Right cardiac atrium (tissue), 5 donors: Measurements from ENCODE around the gene CHST6. TPM values are rescaled to one million over a fixed set of nuclear protein-coding genes. Genes with fewer than 3 reads are reported as not detected.

Experiments
- ATAC-seq, 2 donors: fragments of 200-7000 bp; cut with Tn5 transposase; one replicate each; pipeline versions ENCODE4 v1.8.0 to v1.9.1; 2020; ENCODE audit warnings: moderate library complexity in 2 of 2, mild to moderate bottlenecking in 1 of 2
- DNase-seq, 3 donors: peaks; one replicate each; pipeline ENCODE4 v3.0.0-alpha.2; 2020
- H3K27ac ChIP-seq: one replicate; pipeline ENCODE4 v1.5.1; 2013; ENCODE audit warnings: mild to moderate bottlenecking, low read length, control low read depth, moderate library complexity
- H3K27me3 ChIP-seq: one replicate; pipeline ENCODE4 v1.6.1; 2013; ENCODE audit not compliant: control insufficient read depth, insufficient read depth
- H3K4me1 ChIP-seq: one replicate; pipeline ENCODE4 v1.6.1; 2013; ENCODE audit warnings: low read length; ENCODE audit not compliant: control insufficient read depth, insufficient read depth
- H3K4me3 ChIP-seq: one replicate; pipeline ENCODE4 v1.5.1; 2013; ENCODE audit warnings: low read length, control low read depth
- H3K9me3 ChIP-seq: one replicate; pipeline ENCODE4 v1.6.1; 2013; ENCODE audit warnings: low read length; ENCODE audit not compliant: control insufficient read depth
- WGBS: extraction: QIAGEN DNeasy Blood & Tissue Kit; methylation state at CpG from one replicate; pipeline ENCODE4 v1.1.7; 2013; 5-methylcytosine and 5-hydroxymethylcytosine counted together
- intact Hi-C, 4 donors: fragments of 100-400 bp; cut with DNase I; formaldehyde crosslinking; loops; one replicate each; pipeline versions ENCODE4 v1.11.0 to v1.14.0; 2022 to 2023
- polyA plus RNA-seq: library from polyadenylated mRNA; stranded (reverse); fragments of 200-250 nt; gene quantifications from one replicate; pipeline ENCODE4 v1.2.3, GENCODE V29; 2013
- total RNA-seq, 4 donors: library from RNA; stranded (reverse); fragmentation: NEBNext Ultra II Directional; extraction: Animal tissue kit (Norgen Biotek cat#: 25700); gene quantifications; one replicate each; pipeline ENCODE4 v1.2.1, GENCODE V29; 2021
- donor health status: healthy with polysubstance abuse.
- donor health status: DM: no; HTN: yes; CAD: no.
- donor health status: DM: no; HTN: no; CAD: no.
- donor health status: DM: no; HTN: yes; CAD: no; lungs with severe emphysema.
- donor health status: DM: yes; HTN: yes; CAD: no.

Gene CHST6
- total and polyA plus RNA-seq, 5 donors, result 1.9 to 9.9 (median 3.6) TPM

DNA sequence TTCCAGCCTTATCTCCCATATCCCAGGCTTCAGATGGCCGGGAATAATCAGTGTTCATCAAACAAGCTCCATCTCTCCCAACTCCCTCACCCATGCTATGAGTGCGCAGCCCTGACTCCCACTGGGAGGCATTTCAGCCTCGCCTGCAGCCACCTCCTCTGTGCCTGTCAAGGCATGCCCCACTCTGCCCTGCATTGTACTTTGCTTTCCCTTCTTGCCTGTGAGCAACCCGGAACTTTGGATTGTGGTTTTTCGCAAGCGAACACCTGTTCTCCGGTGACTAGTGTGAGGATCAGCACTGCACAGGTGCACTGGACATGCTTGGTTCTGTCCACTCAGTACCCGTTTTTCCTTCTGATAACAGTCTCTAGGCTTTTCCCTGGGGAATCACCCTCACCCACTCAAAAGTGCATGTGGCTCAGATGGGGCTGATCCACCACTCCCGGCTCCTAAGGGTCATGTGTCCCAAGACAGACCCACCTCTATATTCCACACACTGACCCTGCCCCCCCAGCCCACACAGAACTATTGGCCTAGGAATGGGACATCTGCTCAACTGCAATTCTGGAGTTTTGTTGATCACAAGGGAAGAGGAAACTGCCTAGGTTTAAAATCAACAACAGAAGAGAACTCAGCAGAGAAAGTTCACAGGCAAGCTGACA, 9.1 kb downstream of the CHST6 start:
- DNase-seq (no peak), ATAC-seq (no peak)
- intact Hi-C loops, result loop anchor here in 2 of 4 donors (10.0 kb wide), 2 partner anchors 49 to 109 kb away; partner anchors contain the start of gene CHST5 (in 1 of the 2)
- WGBS, result 78% methylated on average over 9 of the region's 9 CpGs
- Histone ChIP-seq H3K9me3 (no peaks in the 10 kb centered on the region), H3K4me3 (no peak overlapping the region), H3K27ac (no peak overlapping the region), H3K27me3 (no peaks in the 10 kb centered on the region), H3K4me1 (no peaks in the 10 kb centered on the region)

DNA sequence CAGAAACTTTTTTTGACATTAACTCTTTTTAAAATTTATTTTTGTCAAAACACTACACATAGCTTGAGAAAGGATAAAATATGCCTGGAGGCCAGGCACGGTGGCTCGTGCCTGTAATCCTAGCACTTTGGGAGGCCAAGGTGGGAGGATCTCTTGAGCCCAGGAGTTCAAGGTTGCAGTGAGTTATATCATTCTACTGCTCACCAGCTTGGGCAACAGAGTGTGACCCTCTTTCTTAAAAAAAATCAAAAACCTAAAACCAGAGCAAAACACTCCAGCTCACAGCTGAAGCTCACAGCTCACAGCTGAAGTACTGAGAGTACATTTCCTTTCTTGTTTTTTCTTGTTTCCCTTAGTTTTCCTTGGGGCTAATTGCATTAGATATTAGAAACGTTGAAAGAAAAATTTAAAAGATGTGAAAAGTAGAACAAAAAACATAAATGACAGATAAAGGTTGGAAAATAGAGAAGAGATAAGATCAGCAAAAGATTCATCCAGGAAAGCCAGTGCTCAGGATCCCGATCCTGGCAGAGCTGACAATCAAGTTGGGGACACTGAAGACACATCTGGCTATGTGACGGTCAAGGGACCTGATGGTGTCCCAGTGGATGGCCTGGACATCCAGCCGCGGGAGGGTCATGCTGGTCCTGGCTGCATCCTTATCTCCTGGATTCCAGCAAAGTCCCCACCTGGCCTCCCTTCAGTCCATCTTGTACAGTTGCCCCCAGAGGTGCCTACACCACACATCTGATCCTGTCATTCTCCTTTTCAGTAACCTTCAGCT, 9.8 kb downstream of the CHST6 start:
- H3K4me3 ChIP-seq, result no peak overlapping the region
- intact Hi-C loops, result loop anchor here in 2 of 4 donors (10.0 kb wide), 2 partner anchors 49 to 109 kb away; partner anchors contain the start of gene CHST5 (in 1 of the 2)
- DNase-seq (no peak), ATAC-seq (no peak)
- no peak overlapping the region for H3K27ac ChIP-seq
- H3K9me3 ChIP-seq, result no peaks in the 10 kb centered on the region
- H3K4me1 ChIP-seq, result no peaks in the 10 kb centered on the region
- H3K27me3 ChIP-seq, result no peaks in the 10 kb centered on the region
- WGBS, result 83% methylated on average over 7 of the region's 7 CpGs

DNA sequence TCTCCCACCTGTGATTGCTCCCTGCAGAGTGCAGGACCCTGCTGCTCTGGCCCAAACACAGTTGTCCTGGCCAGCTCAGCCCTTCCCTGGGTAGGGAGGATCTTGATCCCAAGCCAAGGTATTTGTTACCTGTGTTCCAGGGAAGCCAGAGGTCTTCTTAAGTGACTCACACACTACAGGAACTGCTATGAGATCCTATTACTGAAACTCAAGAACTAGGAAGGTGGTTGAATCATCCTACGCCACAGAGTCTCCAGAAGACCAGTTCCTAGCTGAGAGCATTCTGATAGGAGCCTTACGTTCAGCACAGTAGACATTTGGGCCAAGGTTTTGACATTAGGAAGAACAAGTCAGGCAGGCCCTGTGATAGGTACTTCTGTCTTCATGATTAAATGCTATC, 12.0 kb downstream of the CHST6 start:
- Histone ChIP-seq H3K27me3 (no peaks in the 10 kb centered on the region), H3K9me3 (no peaks in the 10 kb centered on the region), H3K4me3 (no peak overlapping the region), H3K27ac (no peak overlapping the region), H3K4me1 (no peaks in the 10 kb centered on the region)
- ATAC-seq (no peak), DNase-seq (no peak)
- intact Hi-C loops, result loop anchor here in 2 of 4 donors (10.0 kb wide), 2 partner anchors 52 to 112 kb away; partner anchors contain the start of gene CHST5 (in 1 of the 2)
- WGBS, result 91% methylated on average over 2 of the region's 2 CpGs

DNA sequence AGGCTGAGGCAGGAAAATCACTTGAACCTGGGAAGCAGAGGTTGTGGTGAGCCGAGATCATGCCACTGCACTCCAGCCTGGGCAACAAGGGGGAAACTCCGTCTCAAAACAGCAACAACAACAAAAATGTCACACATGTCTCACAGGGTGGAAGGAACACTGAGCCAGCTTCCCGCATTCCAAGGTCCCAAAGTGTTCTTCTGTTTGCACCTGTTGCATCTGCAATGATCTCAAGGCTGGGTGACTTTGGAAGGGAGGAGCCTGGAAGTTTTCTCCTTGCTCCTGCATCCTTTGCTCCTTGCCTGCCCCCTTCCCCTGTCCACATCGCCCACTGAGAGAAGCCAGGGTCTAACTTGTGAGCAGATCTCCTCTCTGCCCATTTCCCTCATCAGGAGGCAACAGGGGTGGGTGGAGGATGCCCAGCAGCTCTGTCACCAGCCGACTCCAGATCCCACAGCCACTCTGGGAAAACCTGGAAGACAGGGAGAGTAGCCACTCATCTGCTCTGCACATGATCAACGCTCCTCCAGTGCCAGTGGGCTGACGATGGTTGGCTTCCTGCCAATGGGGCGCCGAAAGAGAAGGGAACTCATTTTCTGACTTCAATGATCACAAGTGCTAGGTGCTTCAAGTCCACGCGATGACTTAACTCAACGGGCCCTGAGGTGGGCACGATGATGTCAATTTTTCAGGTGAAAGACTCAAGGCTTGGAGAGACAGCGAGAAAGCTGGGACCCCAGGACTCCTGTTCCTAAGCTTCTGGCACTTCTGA, 12.6 kb downstream of the CHST6 start:
- intact Hi-C loops, result loop anchor here in 2 of 4 donors (10.0 kb wide), 2 partner anchors 52 to 112 kb away; partner anchors contain the start of gene CHST5 (in 1 of the 2)
- no peak overlapping the region for H3K27ac ChIP-seq
- no peaks in the 10 kb centered on the region for H3K9me3 ChIP-seq
- no peaks in the 10 kb centered on the region for H3K27me3 ChIP-seq
- no peaks in the 10 kb centered on the region for H3K4me1 ChIP-seq
- no peak overlapping the region for H3K4me3 ChIP-seq
- ATAC-seq, result no peak
- DNase-seq, result no peak
- WGBS, result 79% methylated on average over 14 of the region's 14 CpGs

DNA sequence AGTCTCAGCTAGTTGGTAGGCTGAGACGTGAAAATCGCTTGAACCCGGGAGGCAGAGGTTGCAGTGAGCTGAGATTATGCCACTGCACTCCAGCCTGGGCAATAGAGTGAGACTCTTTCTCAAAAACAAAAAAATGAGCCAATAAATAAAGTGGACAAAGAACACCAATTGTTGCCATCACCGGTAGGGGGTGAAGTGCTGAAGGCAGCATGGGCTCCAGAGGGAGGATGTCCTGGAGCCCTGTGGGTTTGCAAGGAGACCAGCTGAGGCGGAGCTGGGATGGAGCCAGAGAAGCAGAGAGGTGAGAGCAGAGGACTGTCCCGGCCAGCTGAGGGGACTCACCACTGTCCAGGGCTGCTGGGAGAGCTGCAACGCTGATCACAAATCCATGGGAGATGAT, 13.8 kb downstream of the CHST6 start:
- no peak for DNase-seq
- 87% methylated on average over 7 of the region's 7 CpGs for WGBS
- H3K27ac ChIP-seq, result no peak overlapping the region
- no peaks in the 10 kb centered on the region for H3K4me1 ChIP-seq
- H3K4me3 ChIP-seq, result no peak overlapping the region
- intact Hi-C loops, result loop anchor here in 2 of 4 donors (10.0 kb wide), 2 partner anchors 53 to 113 kb away; partner anchors contain the start of gene CHST5 (in 1 of the 2)
- H3K27me3 ChIP-seq, result no peaks in the 10 kb centered on the region
- ATAC-seq, result no peak
- H3K9me3 ChIP-seq, result no peaks in the 10 kb centered on the region

DNA sequence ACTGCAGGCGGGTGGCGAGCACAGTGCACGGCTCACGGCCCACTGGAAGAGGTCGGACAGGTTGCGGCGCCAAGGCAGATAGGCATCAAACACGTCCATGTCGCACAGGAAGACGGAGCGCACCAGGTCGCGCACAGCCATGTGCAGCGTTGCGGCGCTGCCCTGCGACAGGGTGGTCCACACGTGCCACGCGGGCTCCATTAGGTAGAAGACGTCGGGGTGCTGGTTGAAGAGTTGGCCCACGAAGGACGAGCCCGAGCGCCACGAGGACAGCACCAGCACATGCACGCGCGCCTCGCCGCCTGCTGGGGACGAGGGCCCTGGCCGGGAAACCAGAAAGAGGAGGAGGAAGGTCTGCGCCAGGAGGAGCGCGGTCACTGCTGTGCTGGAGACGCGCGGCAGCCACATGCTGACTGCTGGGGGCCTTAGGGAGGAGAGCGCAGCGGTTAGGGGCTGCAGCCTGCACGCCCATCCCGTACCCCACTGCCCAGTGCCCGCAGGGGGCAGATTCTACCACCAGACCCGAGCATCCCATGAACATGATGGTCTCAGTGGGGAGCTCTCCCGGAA, 15.7 kb downstream of the CHST6 start:
- no peaks in the 10 kb centered on the region for H3K4me1 ChIP-seq
- DNase-seq (no peak), ATAC-seq (peak; percentile 12 to 24)
- H3K9me3 ChIP-seq, result no peaks in the 10 kb centered on the region
- no peak overlapping the region for H3K27ac ChIP-seq
- no peak overlapping the region for H3K4me3 ChIP-seq
- H3K27me3 ChIP-seq, result no peaks in the 10 kb centered on the region
- 96% methylated on average over 47 of the region's 47 CpGs for WGBS
- intact Hi-C loops, result loop anchor here in 3 of 4 donors (5.0 to 10.0 kb wide), 6 partner anchors 55 to 285 kb away; partner anchors contain the start of genes ADAT1 (in 1 of the 3), CHST5 (in 1 of the 3) and TMEM231 (in 1 of the 3)

DNA sequence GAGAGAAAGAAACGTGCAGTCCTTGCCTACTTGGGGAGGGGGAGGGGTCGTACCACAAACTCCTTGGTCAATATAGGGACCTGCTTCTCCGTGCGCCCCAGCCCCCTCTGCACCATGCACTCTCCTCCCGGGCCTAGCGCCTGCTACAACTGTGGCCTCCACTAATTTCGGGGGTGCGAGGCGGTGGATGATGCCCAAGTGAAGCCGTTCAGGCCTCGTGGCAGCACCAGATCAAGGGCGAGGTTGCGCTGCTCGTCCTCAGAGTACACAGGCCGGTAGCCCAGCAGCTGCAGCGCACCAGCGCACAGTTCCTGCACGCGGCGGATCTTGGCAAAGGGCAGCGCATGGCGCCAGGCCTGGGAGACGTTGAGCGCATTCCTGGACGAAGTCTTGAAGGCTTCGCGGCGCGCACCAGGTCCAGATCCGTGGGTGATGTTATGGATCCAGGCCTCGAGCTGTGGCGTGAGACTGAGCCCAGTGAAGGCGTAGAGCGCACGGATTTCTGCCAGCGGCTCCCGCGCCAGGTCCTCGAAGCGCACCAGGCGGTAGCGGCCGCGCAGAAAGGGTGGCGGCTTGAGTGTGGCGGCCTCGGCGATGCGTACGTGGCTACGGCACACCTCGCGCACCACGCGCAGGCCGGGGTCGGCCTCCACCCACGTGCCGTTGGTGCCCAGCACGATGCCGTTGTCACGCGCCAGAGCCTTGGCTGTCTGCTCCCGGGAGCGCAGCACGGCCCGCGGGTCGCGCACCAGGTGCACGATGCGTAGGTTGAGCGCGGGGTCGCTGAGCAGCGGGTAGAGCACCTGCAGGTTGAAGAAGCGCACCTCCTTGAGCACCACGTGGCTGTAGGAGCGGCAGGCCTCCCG, 16.5 kb downstream of the CHST6 start:
- Histone ChIP-seq H3K27me3 (no peaks in the 10 kb centered on the region), H3K4me3 (no peak overlapping the region), H3K4me1 (no peaks in the 10 kb centered on the region), H3K9me3 (no peaks in the 10 kb centered on the region), H3K27ac (no peak overlapping the region)
- 96% methylated on average over 80 of the region's 80 CpGs for WGBS
- DNase-seq (peak in 1 of 3 donors; percentile 52), ATAC-seq (no peak)
- intact Hi-C loops, result loop anchor here in 3 of 4 donors (5.0 to 10.0 kb wide), 6 partner anchors 56 to 286 kb away; partner anchors contain the start of genes ADAT1 (in 1 of the 3), CHST5 (in 1 of the 3) and TMEM231 (in 1 of the 3)

DNA sequence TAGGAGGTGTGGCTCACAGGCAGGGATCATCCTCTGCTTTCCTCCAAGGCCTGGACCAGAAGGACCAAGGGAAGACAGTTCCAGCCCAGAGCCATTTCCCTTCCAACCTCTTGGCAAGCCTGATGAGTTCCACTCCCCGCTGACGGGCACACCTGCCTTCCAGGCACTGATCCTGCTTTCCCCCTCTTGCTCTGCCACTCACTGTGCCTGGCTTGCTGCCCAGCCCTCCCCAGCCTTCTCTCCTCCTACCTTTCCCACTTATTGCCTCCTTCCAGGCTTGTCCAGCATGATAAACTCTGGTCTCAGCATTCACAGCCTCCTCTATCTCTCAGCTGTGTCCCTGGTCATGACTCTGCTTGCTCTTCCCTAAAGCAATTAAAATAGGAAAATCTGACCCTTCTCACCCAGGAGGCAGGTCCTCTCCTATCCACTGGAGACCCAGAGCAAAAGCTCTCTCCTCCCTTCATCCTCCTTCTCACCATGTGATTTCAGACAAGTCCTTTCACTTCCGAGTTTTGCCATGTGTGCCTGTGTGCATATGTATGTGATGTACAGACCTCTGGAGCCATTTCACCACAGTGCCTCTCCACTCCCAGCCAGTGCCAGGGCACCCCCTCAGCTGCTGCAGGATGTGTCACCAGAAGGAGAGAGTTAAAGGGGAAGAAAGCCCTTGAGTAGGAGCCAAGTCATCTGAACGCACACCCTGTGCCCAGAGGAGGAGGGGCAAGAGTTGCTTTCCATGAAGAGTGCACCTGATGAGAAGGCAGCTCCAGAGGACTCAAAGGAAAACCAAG, 17.4 kb downstream of the CHST6 start:
- Histone ChIP-seq H3K27ac (no peak overlapping the region), H3K27me3 (no peaks in the 10 kb centered on the region), H3K4me3 (no peak overlapping the region), H3K9me3 (no peaks in the 10 kb centered on the region), H3K4me1 (no peaks in the 10 kb centered on the region)
- intact Hi-C loops, result loop anchor here in 3 of 4 donors (5.0 to 10.0 kb wide), 6 partner anchors 57 to 287 kb away; partner anchors contain the start of genes ADAT1 (in 1 of the 3), CHST5 (in 1 of the 3) and TMEM231 (in 1 of the 3)
- DNase-seq (no peak), ATAC-seq (no peak)
- 56% methylated on average over 4 of the region's 4 CpGs for WGBS

DNA sequence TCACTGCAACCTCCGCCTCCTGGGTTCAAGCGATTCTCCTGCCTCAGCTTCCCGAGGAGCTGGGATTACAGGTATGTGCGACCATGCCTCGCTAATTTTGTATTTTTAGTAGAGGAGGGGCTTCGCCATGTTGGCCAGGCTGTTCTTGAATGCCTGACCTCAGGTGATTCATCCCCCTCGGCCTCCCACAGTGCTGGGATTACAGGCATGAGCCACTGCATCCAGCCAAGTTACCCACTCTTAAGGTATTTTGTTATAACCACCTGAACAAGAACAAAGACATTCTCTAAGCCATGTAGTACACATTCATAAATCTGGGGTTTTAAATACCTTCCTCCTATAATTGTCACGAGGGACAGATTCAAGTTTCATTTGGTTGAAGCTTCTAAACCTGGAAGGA, 18.4 kb downstream of the CHST6 start:
- DNase-seq (no peak), ATAC-seq (no peak)
- 92% methylated on average over 8 of the region's 8 CpGs for WGBS
- intact Hi-C loops, result loop anchor here in 3 of 4 donors (5.0 to 10.0 kb wide), 6 partner anchors 58 to 288 kb away; partner anchors contain the start of genes ADAT1 (in 1 of the 3), CHST5 (in 1 of the 3) and TMEM231 (in 1 of the 3)
- Histone ChIP-seq H3K9me3 (no peaks in the 10 kb centered on the region), H3K27ac (no peak overlapping the region), H3K27me3 (no peaks in the 10 kb centered on the region), H3K4me1 (no peaks in the 10 kb centered on the region), H3K4me3 (no peak overlapping the region)
